HG03442 (cell line): ENCODE data around the gene ITPK1.
A peak's percentile ranks its signal among the peaks of the same experiment; 100 is the strongest.

ENCODE experiments used
- ATAC-seq: cut with Tn5 transposase; IDR thresholded peaks from one replicate; pipeline ENCODE4 v1.9.1; 2021; ENCODE audit warnings: mild to moderate bottlenecking, moderate library complexity; ENCODE audit not compliant: unreplicated experiment

ITPK1 gene

DNA sequence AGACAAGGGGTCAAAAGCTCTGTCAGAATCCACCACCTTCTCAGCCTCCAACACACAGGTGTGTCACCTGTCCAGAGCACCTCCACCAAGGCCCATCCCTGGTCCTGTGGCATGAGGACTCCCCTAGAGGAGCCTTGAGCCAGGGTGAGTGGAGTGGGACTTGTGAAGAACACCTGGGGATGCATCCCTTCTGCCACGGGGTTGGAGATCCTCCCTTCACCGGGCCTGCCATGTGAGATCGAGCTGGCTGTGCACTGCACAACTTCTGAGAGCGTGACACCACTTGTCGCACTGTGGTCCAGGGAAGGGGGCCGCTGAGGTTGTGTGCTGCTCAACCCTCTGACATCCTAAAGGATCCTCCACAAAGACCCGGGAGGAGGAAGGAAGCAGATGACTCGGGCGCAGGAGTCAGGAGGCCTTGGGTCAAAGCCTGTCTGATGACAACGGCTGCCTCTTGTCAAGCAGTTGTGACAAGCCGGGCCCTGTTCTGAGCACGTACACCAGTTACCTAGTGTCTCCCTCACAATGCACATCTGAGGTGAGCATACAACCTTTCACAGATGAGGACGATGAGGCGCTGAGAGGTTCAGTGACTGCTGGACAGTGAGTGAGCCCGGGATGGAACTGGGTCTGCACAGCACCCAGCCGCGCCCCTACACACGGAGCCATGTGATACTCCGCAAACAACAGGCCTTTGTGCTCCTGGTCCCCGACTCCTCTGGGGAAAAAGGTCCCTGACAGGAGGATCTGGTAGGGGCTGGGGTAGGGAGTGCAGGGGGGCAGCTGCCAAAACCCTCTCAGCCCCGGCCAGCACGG, 157.1 kb downstream of the ITPK1 start:
- ATAC-seq = no peak

DNA sequence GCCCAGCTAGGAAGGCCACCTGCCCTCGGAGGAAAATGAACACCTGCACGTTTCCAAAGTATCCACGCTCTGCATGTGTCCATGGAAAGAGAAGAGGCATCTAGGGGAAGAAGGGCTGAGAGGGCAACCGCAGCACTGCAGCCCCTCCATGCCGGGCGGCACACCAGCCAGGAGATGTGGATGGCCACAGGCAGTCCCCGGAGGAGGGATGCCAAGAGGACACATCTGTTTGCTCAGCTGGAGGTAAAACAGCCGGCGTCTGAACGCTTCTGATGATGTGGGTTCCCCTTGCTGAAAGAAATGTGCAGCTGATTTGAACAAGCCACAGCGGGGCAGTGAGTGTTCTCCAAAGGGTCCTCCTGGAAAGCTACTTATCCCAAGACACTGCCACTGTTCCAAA, 158.8 kb downstream of the ITPK1 start:
- no peak for ATAC-seq

DNA sequence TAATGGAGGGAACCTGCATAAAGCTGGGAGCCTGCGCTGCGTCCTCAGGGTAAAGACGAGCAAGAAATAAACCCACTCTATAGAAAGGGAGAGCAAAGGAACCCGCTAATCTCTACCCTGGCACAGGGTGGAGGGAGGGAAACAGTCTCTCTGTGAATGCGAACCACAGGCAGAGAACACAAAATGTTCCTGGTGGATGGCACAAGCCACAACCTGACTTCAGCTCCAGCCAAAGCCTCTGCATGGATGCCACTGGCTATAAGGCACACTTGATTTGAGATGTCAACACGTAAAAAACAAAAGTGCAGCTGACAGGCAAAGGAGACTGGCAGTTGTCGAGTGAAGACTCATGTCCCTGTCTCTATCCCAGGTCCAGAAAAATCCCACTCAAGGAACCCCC, 160.3 kb downstream of the ITPK1 start:
- no peak for ATAC-seq

DNA sequence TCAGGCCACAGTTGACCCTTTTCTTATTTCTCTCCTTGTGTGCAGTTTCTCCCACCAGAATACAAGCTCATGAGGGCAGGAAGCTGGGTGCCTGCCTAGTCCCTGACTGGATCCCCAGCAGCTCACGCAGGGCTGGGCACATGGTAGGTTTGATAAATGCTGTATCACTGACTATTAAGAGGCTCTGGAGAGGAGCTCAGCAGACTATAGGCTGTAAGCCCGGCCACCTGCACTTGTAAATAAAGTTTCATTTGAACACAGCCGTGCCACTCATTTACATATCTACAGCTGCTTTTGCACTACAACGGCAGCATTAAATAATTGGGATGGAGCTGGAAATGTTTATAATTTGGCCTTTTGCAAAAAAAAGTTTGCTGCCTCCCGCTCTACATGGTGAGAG, 160.8 kb downstream of the ITPK1 start:
- ATAC-seq = no peak

DNA sequence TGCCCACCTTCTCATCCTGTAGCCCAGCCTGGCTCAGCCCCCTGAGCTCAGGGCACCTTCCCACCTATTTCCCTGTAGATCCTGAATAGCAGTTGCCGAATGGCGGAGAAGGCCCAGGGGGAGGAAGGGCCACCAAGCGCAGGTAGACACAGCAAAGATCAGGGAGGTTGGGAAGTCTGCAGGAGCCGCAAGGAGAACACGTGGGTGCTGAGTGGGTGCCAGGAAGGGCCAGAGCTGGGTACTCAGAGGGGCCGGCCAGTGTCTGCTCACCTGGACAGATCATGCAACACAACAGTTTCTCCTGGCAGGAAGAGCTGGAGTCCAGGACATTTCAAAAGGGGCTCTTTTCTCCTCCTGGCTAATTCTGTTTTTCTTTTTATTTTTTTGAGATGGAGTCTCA, 162.2 kb downstream of the ITPK1 start:
- no peak for ATAC-seq

DNA sequence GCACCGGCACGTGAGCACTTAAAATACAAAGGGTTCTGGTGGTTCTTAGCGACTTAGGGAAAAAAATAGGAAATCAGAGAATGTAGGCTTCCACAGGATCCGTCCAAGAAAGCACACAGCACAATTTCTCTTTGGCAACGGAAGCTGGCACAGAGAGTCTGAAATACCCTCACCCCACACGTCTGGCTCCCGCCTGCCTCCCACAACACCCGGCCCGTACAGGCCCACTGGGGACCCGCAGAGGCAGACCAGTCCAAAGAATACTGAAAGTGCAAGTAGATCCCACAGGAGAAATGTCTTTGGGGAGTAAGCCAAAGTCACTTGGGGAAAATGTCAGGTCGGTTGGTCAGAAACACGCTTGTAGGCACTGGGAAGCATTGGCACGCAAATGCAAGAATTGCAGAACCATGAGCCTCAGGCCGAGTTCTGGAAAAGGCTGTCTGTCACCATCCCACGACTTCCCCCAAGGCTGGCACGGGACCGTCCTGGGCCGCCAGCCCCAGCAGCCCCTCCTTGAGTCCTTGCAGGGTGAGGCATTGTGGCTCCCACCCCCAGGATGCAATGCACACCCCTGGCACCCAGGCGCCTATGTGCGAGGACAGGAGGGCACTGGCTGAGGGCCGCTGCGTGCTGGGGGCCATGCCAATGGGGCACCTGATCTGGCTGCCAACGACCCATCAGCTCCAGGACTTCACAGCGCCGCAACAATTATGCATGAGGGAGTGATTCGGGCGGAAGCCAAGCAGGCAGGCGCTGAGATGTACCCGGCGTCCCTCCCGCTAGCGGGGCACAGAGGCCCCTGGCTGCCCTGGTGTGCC, 163.0 kb downstream of the ITPK1 start:
- no peak for ATAC-seq

DNA sequence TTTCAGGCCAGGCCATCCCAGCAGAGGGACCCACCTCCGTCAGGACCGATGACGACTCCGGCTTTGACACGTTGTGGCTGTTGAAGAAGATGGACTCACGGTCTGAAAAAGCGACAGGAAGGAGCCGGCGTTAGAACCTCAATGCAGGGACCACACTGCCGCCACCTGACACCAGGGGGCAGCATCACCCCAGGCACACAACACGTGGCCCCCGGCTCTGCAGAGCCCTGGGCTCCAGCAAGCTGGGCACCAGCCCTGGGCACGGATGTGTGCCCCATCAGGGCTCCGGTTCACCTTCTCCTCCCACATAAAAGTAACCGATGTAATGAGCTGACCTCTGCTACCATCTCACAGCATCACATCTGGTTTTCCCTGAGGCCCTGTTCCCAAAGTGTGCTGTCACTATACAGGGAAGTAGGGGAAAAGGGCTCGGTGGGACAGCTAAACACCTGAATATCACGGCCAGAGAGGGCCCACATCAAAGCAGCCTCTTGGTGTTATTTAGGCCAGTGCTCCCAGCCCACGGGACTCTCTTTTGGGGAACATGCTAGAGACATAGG, 163.7 kb downstream of the ITPK1 start:
- peak; percentile 72 for ATAC-seq

DNA sequence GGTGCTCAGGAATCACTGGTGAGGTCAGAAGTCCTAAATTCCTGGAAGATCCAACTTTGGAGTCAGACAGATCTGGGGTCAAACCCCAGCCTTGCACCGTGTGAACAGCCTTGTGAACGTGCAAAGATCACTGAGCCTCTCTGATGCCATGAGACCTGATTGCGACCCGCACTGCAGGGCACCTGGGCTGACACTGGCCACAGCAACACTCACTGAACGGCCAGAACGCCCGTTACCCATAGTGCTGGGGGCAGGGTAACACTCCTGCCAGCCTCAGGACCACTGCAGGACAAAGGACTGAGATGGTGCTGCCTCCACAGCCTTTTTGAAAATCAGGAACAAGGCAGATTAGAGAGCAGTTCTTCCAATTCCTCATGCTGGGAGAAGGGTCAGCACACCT, 164.5 kb downstream of the ITPK1 start:
- ATAC-seq = no peak

DNA sequence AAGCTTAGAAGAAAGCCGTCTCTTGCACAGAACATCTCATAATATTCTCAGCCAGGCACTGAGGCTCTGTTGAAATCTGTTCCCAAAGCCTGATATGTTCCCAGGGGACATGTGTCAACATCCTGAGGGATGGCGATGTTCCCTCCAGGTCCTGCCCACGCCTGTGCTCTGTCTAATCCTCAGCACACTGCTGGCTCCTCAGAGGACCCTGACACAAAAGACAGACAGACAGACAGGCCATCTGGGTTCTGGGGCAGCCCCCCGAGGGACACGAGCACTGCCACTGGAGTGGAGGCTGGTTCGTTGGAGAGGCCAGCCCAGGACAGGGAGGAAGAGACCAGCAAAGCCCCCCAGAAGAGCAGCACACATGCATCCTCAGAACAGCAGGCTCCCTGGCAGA, 165.0 kb downstream of the ITPK1 start:
- ATAC-seq = no peak

DNA sequence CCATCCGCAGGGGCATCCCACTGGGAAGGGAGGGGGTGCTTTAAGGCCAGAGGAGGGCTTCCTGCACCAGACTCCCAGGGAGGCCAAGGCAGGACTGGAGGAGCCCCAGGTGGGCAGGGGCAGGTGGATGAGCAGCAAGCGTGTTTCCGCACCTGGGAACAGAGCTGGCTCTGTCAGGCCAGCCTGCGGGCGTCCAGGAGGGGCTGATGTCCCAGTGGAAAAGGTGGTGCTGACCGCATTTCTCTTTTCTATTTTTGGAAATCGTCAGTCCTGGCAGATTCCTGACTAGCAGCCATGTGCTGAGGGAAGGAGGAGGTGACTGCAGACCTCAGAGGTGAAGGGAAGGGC, 165.6 kb downstream of the ITPK1 start:
- no peak for ATAC-seq

DNA sequence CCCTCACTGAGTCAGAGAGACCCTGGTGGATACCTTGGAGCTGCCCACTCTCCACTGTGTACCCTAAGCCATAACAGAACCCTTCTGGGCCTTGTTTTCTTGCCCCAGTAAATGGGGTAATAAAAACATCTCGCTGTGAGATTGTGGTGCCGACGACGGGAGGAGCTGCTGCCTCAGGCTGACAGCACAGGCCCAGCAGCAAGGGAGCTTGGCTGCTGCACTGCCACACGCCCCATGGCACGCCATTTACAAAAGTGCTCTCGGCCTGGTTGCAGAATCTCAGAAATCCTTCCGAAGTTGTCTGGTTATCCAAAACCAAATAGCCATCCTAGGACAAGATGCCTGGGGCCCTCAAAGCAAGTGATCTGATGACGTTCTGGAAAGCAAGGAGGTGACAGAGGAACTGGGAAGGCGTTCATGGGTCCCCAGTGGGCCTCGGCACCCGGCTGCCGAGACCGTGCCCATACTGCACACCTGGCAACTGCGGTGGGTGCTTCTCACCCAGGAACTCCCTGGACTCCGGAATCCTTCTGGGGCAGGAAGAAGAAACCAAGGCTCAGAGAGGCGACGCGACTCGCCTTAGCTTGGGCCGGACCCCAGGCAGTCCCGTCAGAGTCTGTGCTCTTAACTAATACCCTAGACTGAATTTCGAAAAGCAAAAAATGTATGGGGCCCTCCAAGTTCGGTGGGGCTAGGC, 166.1 kb downstream of the ITPK1 start:
- ATAC-seq = no peak

DNA sequence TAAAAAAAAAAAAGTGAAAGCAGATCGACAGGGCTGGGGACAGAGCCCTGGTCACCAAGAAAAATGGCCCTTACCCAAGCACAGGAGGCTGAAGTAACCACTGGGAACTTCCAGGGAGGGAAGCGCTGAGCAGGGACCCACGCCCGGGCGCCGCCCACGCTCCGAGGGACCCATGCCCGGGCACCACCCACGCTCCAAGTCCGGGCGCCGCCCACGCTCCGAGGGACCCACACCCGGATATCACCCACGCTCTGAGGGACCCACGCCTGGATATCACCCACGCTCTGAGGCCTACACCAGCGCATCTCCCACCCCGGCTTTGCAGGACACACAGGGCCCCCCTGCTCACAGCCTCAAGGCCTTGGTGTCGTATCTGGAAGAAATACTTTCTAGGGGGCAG, 167.1 kb downstream of the ITPK1 start:
- no peak for ATAC-seq

DNA sequence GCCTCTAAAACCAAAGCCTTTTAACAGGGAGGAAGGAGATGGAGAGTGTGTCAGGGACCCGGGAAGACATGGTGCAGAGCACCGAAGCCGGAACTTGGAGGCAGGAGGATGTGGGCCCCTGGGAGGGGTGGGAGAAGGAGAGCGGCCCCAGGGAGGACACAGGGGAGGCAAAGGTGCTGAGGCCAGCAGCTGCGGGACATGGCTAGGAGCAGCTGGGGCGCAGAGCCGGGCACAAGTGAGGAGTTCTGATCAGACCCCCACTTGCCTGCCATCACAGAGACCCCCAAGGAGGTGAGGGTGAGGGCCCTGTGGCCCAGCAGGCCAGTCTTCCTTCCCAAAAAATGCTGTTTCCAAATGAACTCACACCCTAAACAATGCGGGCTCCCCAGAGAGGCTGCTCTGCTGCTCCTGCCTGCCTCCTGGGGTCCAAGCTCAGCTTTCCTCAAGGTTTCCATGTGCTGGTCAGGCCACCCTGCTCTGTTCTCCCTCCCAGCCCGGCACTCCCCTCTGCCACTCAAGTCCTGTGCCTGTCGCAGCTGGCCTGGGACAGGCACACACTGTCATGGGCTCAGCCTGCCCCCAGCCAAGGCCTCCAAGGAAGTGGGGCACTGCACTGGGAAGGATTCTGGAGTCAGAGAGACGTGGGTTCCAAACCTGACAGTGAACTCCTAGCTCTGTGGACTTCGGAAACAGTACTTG, 168.7 kb downstream of the ITPK1 start:
- no peak for ATAC-seq

DNA sequence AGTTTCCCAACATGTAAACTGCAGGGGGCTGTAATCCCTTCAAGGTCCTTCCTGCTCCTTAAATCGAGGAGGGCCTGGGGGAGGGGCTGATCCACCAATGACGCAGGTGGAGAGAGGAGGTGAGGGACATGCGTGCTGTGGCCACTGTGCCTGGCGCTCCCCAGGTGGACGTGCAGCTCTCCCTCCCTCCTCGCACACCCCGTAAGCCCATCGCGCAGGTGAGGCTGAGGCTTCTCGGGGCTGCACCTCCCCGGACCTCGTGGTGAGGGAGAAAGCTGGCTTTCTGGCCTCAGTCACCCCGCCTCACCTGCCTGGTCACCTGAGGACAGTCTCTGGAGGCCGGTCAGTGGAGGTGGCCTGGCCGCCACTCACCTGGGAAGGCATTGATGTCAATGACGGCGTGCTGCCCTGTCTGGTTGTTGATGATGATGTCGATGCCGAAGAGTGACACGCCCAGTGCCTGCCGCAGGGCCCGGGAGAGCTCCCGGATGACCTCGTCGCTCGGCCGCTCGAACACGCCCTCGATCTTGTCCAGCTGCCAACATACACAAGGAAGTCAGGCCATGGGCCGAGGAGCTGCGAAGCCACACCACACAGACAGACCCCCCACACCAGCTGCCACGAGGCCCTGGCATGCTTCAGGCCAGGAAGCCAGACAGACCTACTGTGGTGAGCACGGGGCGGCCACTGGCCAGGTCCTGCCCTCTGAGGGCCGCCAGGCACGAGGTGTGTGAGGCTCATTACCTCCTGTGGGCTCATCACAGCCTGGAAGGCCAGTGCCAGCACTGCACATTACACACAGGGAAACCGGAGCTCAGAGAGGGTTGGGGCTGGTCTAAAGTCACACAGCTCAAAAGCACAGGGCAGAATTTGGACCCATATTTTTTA, 169.5 kb downstream of the ITPK1 start:
- ATAC-seq = no peak

DNA sequence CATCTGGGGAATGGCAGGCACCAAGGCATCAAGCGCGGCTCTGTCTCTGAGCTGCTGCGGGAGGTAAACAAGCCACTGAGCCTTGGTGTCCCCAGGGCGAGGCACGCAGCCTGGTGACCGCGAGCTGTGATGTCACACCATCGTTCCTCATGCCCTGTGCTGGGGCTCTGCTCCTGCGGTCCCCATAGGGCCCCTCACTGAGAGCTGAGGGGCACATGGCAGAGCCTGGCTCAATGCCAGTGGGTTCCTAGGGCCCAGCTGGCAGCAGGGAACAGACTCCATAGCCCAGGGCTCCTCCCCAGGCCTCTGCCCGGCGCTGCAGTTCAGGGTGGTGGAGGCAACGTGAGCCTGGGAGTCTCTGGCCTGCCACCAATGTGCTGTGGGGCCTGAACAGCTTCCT, 170.2 kb downstream of the ITPK1 start:
- ATAC-seq = no peak

DNA sequence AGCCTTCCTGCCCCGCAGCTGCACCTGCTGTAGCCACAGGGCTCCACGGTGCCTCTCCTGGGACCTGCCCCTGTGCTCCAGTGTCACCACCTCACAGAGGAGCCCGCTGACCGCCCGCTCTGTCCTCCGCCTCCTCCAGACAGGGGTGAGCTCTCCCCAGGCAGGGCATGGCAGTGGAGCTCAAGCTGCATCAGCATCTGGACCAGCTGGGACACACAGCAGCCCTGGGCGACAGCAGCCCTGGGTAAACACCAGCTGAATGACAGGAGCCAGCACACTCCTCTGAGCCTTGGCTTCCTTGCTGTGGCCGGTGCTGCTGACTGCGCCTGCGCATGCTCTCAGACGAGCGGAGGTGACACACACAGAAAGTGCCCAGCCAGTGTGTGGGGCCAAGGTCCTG, 170.7 kb downstream of the ITPK1 start:
- ATAC-seq = no peak

DNA sequence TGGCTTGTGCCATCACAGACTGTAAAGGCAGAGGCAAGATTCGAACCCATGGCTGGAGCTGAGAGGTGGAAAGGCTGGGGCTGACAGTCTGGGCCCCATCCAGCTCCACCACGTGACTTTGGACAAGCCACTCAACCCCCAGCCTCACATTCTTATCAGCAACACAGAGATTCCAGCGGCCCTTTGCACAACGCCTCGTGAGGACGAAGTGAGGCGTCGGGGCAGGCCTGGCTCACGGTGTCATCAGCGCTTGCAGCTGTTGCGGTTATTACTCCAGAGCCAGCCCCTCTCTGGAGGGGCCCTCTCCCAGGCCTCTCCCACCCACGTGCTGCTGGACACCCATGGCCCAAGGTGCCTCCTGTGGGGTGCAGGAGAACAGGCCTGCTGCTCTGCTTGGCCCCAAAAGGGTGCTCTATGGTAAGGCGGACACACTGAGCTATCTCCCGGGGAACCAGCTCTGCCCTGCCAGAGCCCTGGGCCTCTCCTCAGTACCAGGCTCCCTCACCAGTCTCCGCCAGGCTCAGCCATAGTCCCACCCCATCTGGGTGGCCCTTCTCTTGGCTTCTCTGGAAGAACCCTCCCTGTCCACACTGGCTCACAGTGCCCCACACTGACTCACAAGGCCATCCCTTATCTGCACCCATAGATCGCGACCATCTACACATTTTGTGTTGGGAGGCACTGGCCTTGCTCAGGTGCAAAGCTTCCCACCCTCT, 171.7 kb downstream of the ITPK1 start:
- no peak for ATAC-seq

DNA sequence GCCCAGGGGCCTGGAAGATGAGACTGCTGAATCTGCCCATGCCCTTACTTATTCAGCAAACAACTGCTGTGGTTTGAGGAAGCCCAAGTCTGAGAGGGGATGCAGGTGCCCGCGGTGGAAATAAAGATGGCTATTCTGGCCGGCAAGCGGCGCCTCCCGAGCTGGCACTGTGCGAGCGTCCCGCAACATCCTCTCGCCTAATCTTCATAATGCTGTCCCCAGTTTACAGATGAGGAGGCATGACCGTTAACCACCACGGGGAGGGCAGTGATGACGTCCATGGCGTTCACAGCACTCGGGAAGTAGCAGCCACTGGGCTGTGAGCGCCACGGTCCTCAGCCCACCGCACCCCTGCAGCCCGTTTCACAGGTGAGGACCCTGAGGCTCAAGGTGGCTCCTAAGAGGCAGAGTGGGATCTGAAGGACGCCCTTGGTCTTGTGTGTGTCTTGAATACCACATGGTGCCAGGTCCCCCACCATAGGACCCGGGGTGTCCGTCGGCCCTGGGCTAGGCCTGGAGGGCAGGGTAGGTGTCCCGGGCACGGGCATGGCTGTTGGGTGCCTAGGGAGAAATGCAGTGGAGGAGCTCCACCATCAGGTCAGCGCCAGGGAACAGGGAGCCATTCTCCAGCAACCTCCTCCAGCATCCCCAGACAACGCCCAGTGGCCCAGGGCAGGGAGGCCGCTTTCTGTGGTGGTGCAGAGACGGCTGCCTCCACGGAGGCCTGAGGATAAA, 172.6 kb downstream of the ITPK1 start:
- ATAC-seq = no peak

DNA sequence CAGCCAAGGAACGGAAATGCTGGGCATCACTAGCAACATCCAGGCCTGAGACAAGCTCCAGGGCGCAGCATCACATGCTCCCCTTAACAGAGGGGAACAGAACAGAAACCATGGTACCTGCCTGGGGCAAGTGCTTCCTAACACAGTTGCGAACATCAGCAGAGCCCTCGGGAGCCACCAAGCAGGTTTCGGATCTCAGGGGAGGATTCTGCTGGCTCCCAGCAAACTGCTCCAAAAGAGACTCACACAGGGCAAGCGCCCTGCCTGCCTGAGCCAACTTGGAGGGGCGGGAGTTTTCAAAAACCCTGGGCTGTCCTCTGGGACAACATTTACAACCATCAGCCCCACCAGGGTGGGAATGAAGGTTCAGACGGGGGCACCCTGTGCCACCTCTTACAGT, 173.1 kb downstream of the ITPK1 start:
- ATAC-seq = no peak
